Thymus (tissue), 11 donors: ENCODE measurements around the gene TRAPPC11. TPM values are rescaled to one million over a fixed set of nuclear protein-coding genes. Genes with fewer than 3 reads are reported as not detected.
A peak's percentile ranks its signal among the peaks of the same experiment; 100 is the strongest.

ENCODE experiments used
- DNase-seq, 9 donors: peaks; one replicate each; pipeline ENCODE4 v3.0.0-alpha.2; 2013; ENCODE audit warnings: low spot score in 9 of 9, low read depth in 6 of 9, missing footprints in 1 of 9
- H3K27ac ChIP-seq, 2 donors: one replicate each; pipeline ENCODE4 v1.5.1; 2013; ENCODE audit warnings: control low read depth in 1 of 2, low read depth in 1 of 2, low read length in 1 of 2, mild to moderate bottlenecking in 1 of 2, moderate library complexity in 1 of 2
- H3K27me3 ChIP-seq, 2 donors: one replicate each; pipeline ENCODE4 v1.5.1; 2013; ENCODE audit warnings: low read length in 1 of 2; ENCODE audit not compliant: control insufficient read depth in 2 of 2, insufficient read depth in 1 of 2
- H3K36me3 ChIP-seq, 2 donors: one replicate each; pipeline ENCODE4 v1.5.1; 2013; ENCODE audit warnings: low read length in 1 of 2, mild to moderate bottlenecking in 1 of 2, moderate library complexity in 1 of 2; ENCODE audit not compliant: control insufficient read depth in 2 of 2, insufficient read depth in 2 of 2
- H3K4me1 ChIP-seq, 2 donors: one replicate each; pipeline ENCODE4 v1.5.1; 2013; ENCODE audit warnings: low read length in 2 of 2; ENCODE audit not compliant: control insufficient read depth in 2 of 2, insufficient read depth in 2 of 2
- H3K4me3 ChIP-seq, 2 donors: one replicate each; pipeline ENCODE4 v1.5.1; 2013; ENCODE audit warnings: low read length in 2 of 2, control low read depth in 1 of 2, mild to moderate bottlenecking in 1 of 2
- H3K9me3 ChIP-seq, 2 donors: one replicate each; pipeline ENCODE4 v1.5.1; 2013; ENCODE audit warnings: low read length in 1 of 2, mild to moderate bottlenecking in 1 of 2; ENCODE audit not compliant: control insufficient read depth in 2 of 2, insufficient read depth in 1 of 2
- WGBS: extraction: QIAGEN DNeasy Blood & Tissue Kit; methylation state at CpG from one replicate; pipeline ENCODE4 v1.1.7; 2013; 5-methylcytosine and 5-hydroxymethylcytosine counted together
- polyA plus RNA-seq: library from polyadenylated mRNA; stranded (reverse); fragments of 200-250 nt; gene quantifications from one replicate; pipeline ENCODE4 v1.2.3, GENCODE V29; 2013
- total RNA-seq: library from RNA; stranded (reverse); fragments of 120-200 nt; gene quantifications from one replicate; pipeline ENCODE4 v1.2.4, GENCODE V29; 2013
- donor health status: healthy.

The TRAPPC11 gene
- total and polyA plus RNA-seq, 2 donors: 31.3 to 32.8 TPM

- DNase-seq: no peak
- Histone ChIP-seq H3K9me3 (peaks cover 0 to 10% of the 10 kb centered on the region in 2 donors), H3K27me3 (no peaks in the 10 kb centered on the region), H3K4me3 (no peak overlapping the region), H3K27ac (peak overlapping the region in 1 of 2 donors; percentile 60), H3K4me1 (peaks cover 0 to 4% of the 10 kb centered on the region in 2 donors), H3K36me3 (no peaks in the 10 kb centered on the region)
- WGBS: 85% methylated on average over 13 of the region's 13 CpGs
Measured at GRCh38 chr4:183729430-183730328, 70.6 kb downstream of the TRAPPC11 start.

GRCh38 chr4:183732296-183732695, 73.2 kb downstream of the TRAPPC11 start:
- H3K27me3 ChIP-seq: no peaks in the 10 kb centered on the region
- H3K4me3 ChIP-seq: no peak overlapping the region
- no peaks in the 10 kb centered on the region for H3K36me3 ChIP-seq
- no peaks in the 10 kb centered on the region for H3K9me3 ChIP-seq
- WGBS: 95% methylated on average over 8 of the region's 8 CpGs
- H3K27ac ChIP-seq: no peak overlapping the region
- no peak for DNase-seq
- H3K4me1 ChIP-seq: peaks cover 0 to 4% of the 10 kb centered on the region in 2 donors

GRCh38 chr4:183733181-183733580, 74.1 kb downstream of the TRAPPC11 start:
- WGBS: 96% methylated on average over 11 of the region's 11 CpGs

GRCh38 chr4:183738081-183738673, 79.1 kb downstream of the TRAPPC11 start:
- no peaks in the 10 kb centered on the region for H3K9me3 ChIP-seq
- H3K27ac ChIP-seq: no peak overlapping the region
- H3K36me3 ChIP-seq: no peaks in the 10 kb centered on the region
- 92% methylated on average over 10 of the region's 10 CpGs for WGBS
- DNase-seq: no peak
- H3K4me1 ChIP-seq: no peaks in the 10 kb centered on the region
- no peak overlapping the region for H3K4me3 ChIP-seq
- H3K27me3 ChIP-seq: no peaks in the 10 kb centered on the region

More at GRCh38 chr4:183733181-183733580, 74.1 kb downstream of the TRAPPC11 start:
- Histone ChIP-seq H3K4me3 (no peak overlapping the region), H3K36me3 (no peaks in the 10 kb centered on the region), H3K27me3 (no peaks in the 10 kb centered on the region), H3K27ac (no peak overlapping the region), H3K9me3 (no peaks in the 10 kb centered on the region), H3K4me1 (peaks cover 0 to 4% of the 10 kb centered on the region in 2 donors)
- DNase-seq: no peak

GRCh38 chr4:183738961-183739360, 79.9 kb downstream of the TRAPPC11 start:
- Histone ChIP-seq H3K36me3 (no peaks in the 10 kb centered on the region), H3K27ac (no peak overlapping the region), H3K27me3 (no peaks in the 10 kb centered on the region), H3K4me1 (no peaks in the 10 kb centered on the region), H3K9me3 (no peaks in the 10 kb centered on the region), H3K4me3 (no peak overlapping the region)
- no peak for DNase-seq
- 97% methylated on average over 4 of the region's 4 CpGs for WGBS

GRCh38 chr4:183746305-183747229, 87.5 kb downstream of the TRAPPC11 start:
- Histone ChIP-seq H3K9me3 (peaks cover 0 to 5% of the 10 kb centered on the region in 2 donors), H3K27me3 (no peaks in the 10 kb centered on the region), H3K4me3 (no peak overlapping the region), H3K27ac (no peak overlapping the region), H3K36me3 (no peaks in the 10 kb centered on the region), H3K4me1 (no peaks in the 10 kb centered on the region)
- peak in 1 of 9 donors; percentile 31 for DNase-seq
- 93% methylated on average over 48 of the region's 48 CpGs for WGBS

- H3K9me3 ChIP-seq: peaks cover 0 to 5% of the 10 kb centered on the region in 2 donors
- no peak for DNase-seq
- no peaks in the 10 kb centered on the region for H3K36me3 ChIP-seq
- H3K27ac ChIP-seq: no peak overlapping the region
- H3K4me1 ChIP-seq: no peaks in the 10 kb centered on the region
- H3K27me3 ChIP-seq: no peaks in the 10 kb centered on the region
- H3K4me3 ChIP-seq: no peak overlapping the region
- WGBS: 98% methylated on average over 2 of the region's 2 CpGs
Measured at GRCh38 chr4:183747380-183747779, 88.3 kb downstream of the TRAPPC11 start.

GRCh38 chr4:183747931-183748670, 89.0 kb downstream of the TRAPPC11 start:
- no peaks in the 10 kb centered on the region for H3K36me3 ChIP-seq
- 90% methylated on average over 6 of the region's 6 CpGs for WGBS
- H3K27ac ChIP-seq: peak overlapping the region in 1 of 2 donors; percentile 42
- H3K4me1 ChIP-seq: no peaks in the 10 kb centered on the region
- DNase-seq: no peak
- peaks cover 0 to 5% of the 10 kb centered on the region in 2 donors for H3K9me3 ChIP-seq
- no peaks in the 10 kb centered on the region for H3K27me3 ChIP-seq
- H3K4me3 ChIP-seq: no peak overlapping the region
